ENCODE results near the gene TBC1D9. TPM values are rescaled to one million over a fixed set of nuclear protein-coding genes. Genes with fewer than 3 reads are reported as not detected.

Gene TBC1D9
- total and polyA plus RNA-seq, 2 of the 13 experiments (the other 11 are each of a cell fraction or from before 2014, with no cell fraction given) = 11.9 to 12.2 TPM

DNA sequence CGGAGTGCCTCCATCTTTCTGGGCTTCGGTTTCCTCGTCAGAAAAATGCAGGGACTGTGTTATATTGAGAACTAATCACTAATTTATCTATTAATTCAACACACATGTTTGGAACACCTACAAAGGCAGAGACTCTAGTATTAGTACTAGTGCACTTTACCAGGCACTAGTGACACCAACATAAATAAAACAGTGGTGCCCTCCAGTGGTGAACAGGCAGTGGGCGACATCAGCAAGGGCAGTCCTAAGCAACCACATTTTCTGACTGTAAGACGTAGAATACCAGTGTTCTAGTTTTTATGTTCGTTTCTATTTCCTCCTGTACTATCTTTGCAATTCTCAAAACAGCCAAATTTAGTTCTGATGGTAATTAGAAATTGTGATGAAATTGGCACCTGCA is 118.3 kb downstream of the TBC1D9 start (continued):
- TF ChIP-seq GPN1 (CRISPR knock-in tag; IDR thresholded peaks at IDR 0.05; ENCODE audit: borderline replicate concordance) (no peak), RAD21 (CRISPR knock-in tag; IDR thresholded peaks at IDR 0.05) (peak; percentile 45; the same call in 1 of the 2 replicates), ZNF468 (CRISPR knock-in tag; IDR thresholded peaks at IDR 0.05) (no peak), MBNL3 (CRISPR knock-in tag; conservative IDR thresholded peaks at IDR 0.05) (no peak), ZFP36L1 (CRISPR knock-in tag; IDR thresholded peaks at IDR 0.05) (no peak), NCOA2 (CRISPR knock-in tag; IDR thresholded peaks at IDR 0.05) (no peak), ZNF34 (CRISPR knock-in tag; IDR thresholded peaks at IDR 0.05; ENCODE audit: borderline replicate concordance) (no peak), ZNF775 (CRISPR knock-in tag; IDR thresholded peaks at IDR 0.05; ENCODE audit: borderline replicate concordance) (no peak), ZFP37 (CRISPR knock-in tag; IDR thresholded peaks at IDR 0.05; ENCODE audit: borderline replicate concordance) (no peak), STAG1 (CRISPR knock-in tag; IDR thresholded peaks at IDR 0.05) (peak; percentile 72), PAWR (CRISPR knock-in tag; IDR thresholded peaks at IDR 0.05; ENCODE audit: borderline replicate concordance) (no peak), ZNF577 (CRISPR knock-in tag; IDR thresholded peaks at IDR 0.05; ENCODE audit: borderline replicate concordance, low read depth) (no peak), E2F2 (CRISPR knock-in tag; IDR thresholded peaks at IDR 0.05; ENCODE audit: borderline replicate concordance) (no peak), ZSCAN31 (CRISPR knock-in tag; IDR thresholded peaks at IDR 0.05; ENCODE audit: low read depth) (no peak), CCDC6 (CRISPR knock-in tag; IDR thresholded peaks at IDR 0.05) (no peak)

Measured in HepG2 (cell line).